Measurements from ENCODE around the gene CYB5B.
"Not testable (repeated sequence)": the region's sequence is repeated elsewhere in the genome, so short reads cannot be mapped to it uniquely, and the experiment has no call there.

CYB5B gene

DNA sequence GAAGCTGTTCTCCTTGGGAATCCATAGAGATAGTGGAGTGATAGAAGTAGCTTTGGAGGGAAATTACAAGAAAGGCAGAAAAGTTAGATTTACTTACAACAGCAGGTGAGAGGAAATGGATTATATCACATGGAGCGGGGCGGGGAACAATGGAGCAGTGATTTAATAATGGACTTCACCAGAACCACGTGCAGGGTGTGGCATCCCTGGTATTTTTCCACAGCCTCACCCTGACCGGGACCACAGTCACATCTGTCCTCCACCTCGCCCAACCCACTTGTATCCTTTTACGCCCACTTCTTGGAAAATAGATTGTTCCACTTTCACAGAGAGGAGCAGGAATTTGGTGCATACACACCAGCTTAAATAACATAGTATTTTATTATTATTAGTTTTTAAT lies 15.9 kb upstream of the CYB5B start:
- no peak for DNase-seq (ENCODE audit: low read depth in 2 of 2, low spot score in 1 of 2)

GRCh38 chr16:69410219-69410990 lies 14.0 kb upstream of the CYB5B start:
- no peak for DNase-seq (ENCODE audit: low read depth in 2 of 2, low spot score in 1 of 2)

GRCh38 chr16:69411064-69411985 lies 13.1 kb upstream of the CYB5B start:
- DNase-seq (ENCODE audit: low read depth in 2 of 2, low spot score in 1 of 2) = no peak

DNA sequence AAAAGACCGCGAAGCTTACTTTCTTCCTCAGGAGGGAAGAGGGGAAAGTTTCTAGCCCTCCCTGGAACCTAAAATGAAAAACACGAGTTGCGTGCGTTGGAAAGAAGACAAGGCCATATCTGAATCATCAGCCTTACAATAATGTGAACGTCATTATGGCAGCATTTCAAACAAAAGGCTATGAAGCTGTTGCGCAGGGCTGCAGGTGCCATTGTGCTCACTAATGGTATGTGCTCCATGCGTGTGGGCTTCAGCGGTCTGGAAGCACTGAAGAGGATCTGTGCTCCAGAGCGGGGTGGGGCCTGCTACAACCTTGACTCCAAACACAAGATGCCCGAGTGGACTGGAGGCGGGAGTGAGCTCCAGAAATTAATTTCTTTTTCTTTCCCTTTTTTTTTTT lies 12.1 kb upstream of the CYB5B start:
- DNase-seq (ENCODE audit: low read depth in 2 of 2, low spot score in 1 of 2) = no peak

DNA sequence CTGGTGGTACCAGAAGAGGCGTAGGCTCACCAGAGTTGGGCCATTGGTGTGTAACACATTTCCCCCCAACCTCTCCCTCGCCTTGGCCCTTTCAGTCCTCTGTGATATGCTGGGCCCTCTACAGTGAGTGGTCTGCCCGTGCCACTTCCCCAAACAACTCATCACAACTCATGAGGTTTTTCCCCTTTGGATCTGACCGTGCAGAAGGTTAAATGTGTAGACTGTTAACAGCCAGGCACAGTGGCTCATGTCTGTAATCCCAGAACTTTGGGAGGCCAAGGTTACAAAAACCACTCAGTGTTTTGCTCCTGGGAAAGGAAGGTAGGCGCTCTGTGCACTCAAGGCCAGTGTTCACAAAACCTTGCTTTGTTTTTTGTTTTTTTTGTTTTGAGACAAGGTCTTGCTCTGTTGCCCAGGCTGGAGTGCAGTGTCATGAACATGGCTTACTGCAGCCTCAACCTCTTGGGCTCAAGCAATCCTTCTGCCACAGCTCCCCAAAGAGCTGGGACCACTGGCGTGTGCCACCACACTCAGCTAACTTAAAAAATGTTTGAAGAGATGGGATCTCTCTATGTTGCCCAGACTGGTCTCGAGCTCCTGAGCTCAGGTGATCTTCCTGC lies 11.3 kb upstream of the CYB5B start:
- DNase-seq (ENCODE audit: low read depth in 2 of 2, low spot score in 1 of 2) = no peak

GRCh38 chr16:69417520-69418199 lies 6.8 kb upstream of the CYB5B start:
- no peak for DNase-seq (ENCODE audit: low read depth in 2 of 2, low spot score in 1 of 2)

DNA sequence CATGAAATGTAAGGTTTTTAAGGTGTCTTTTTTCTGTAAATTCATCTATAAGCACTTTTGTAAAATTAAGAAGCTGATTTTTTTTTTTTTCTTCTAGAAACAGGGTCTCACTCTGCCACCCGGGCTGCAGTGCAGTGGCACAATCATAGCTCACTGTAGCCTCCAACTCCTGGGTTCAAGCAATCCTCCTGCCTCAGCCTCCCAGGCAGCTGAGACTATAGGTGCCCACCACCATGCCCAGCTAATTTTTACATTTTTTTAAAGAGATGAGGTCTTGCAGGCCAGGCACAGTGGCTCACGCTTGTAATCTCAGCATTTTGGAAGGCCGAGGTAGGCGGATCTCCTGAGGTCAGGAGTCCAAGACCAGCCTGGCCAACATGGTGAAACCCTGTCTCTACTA lies 4.5 kb upstream of the CYB5B start:
- DNase-seq (ENCODE audit: low read depth in 2 of 2, low spot score in 1 of 2) = no peak

DNA sequence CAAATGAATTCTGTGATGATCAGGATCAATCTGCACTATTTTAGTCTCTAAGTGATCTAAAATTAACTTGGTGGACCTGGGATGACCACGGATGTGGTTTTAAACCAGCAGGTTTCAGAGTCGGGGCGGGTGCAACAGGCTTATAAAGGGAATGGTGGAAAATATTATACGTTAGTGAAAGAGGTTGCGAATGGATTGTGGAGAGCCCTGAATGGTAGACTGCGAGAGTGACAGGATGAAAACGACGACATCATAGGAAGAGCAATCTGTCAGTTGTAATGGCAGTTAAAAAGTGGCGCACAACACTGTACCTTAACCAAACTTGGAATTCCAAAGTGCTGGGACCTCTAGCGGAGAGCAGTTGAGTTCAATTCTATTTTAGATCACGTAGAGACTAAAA lies 1.2 kb upstream of the CYB5B start:
- DNase-seq (ENCODE audit: low read depth in 2 of 2, low spot score in 1 of 2) = no peak

DNA sequence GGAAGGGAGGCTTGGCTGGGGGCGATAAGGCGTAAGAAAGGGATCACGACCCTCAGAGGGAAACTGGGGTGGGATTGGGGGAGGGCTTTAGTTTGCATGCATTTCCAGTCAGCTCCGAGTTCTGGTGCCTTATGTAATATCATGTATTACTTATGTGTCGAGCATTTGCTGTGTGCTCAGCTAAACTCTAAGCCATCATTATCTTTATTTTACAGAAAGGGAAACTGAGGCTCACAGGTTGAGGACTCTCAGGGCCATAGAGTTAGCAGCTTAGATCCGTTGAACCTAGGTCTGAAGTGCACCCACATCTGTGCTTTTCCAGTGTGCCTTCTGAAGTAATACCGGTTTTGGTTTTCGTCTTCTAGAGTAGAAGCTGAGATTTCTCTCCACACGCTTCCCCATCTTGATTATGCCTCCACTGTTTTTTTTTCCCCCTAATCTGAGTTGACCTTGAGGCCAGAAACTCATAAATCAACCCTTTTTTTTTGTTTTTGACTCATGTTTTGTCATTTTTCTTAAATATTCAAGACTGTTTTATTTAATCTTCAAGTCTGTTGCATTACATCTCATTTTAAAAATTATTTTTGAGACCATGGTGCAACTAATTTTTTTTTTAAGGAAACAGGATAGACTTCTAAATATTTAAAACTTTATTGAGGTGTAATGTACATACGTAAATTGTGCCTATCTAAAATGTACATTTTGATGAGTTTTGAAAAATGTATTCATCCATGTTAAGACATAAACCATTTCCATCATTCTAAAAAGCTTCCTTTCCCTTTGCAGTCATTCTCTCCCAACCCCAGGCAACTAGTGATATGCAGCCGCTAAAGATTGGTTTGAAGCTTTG lies 741 bp downstream of the CYB5B start:
- DNase-seq (ENCODE audit: low read depth in 2 of 2, low spot score in 1 of 2) = no peak

GRCh38 chr16:69428652-69429051 lies 4.2 kb downstream of the CYB5B start:
- no peak for DNase-seq (ENCODE audit: low read depth in 2 of 2, low spot score in 1 of 2)

DNA sequence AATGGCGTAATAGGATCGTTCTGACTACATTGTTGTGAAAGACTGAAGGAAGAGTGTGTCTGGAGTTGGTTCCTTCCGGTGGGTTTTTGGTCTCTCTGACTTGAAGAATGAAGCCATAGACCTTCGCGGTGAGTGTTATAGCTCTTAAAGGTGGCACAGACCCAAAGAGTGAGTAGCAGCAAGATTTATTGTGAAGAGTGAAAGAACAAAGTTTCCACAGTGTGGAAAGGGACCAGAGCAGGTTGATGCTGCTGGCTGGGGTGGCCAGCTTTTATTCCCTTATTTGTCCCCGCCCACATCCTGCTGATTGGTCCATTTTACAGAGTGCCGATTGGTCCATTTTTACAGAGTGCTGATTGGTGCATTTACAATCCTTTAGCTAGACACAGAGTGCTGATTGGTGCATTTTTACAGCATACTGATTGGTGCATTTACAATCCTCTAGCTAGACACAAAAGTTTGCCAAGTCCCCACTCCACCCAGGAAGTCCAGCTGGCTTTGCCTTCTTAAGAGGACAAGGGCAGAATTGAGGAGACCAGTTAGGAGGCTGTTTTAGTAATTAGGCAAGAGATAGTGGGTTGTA lies 4.7 kb downstream of the CYB5B start:
- not testable (repeated sequence) for DNase-seq (ENCODE audit: low read depth in 2 of 2, low spot score in 1 of 2)

GRCh38 chr16:69431948-69432468 lies 7.6 kb downstream of the CYB5B start:
- no peak for DNase-seq (ENCODE audit: low read depth in 2 of 2, low spot score in 1 of 2)

DNA sequence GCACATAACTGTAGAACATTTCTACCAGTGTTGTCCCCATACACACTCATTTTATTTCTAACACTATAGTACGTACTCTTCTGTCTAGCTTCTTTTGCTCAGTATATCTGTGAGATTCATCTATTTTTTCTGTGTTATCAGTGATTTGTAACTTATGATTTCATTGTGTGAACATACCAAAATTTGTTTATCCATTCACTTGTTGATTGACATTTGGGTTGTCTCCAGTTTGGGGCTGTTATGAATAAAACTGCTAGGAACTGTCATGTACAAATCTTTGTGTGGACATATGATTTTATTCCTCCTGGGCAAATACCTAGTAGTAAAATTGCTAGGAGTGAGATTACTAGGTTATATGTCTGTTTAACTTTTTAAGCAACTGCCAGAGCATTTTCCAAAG lies 9.6 kb downstream of the CYB5B start:
- DNase-seq (ENCODE audit: low read depth in 2 of 2, low spot score in 1 of 2) = no peak

GRCh38 chr16:69435977-69436820 lies 11.8 kb downstream of the CYB5B start:
- no peak for DNase-seq (ENCODE audit: low read depth in 2 of 2, low spot score in 1 of 2)

GRCh38 chr16:69436896-69437295 lies 12.5 kb downstream of the CYB5B start:
- no peak for DNase-seq (ENCODE audit: low read depth in 2 of 2, low spot score in 1 of 2)

DNA sequence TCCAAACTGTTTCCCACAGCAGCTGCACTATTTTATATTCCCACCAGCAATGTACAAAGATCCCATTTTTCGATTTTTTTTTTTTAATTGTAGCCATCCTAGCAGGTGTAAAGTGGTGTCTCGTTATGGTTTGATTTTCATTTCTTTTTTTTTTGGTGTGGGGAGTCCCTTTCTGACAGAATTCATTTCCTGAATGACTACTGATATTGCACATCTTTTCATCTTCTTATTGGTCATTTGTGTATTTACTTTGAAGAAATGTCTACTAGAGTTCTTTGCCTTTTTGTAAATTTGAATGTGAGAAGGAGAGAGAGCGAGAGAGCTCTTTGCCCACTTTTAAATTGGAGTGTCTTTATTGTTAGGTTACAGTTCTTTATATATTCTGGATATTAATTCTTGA lies 14.0 kb downstream of the CYB5B start:
- DNase-seq (ENCODE audit: low read depth in 2 of 2, low spot score in 1 of 2) = no peak

- DNase-seq (ENCODE audit: low read depth in 2 of 2, low spot score in 1 of 2) = no peak
These were observed 15.8 kb downstream of the CYB5B start for GRCh38 chr16:69440250-69440649.

DNA sequence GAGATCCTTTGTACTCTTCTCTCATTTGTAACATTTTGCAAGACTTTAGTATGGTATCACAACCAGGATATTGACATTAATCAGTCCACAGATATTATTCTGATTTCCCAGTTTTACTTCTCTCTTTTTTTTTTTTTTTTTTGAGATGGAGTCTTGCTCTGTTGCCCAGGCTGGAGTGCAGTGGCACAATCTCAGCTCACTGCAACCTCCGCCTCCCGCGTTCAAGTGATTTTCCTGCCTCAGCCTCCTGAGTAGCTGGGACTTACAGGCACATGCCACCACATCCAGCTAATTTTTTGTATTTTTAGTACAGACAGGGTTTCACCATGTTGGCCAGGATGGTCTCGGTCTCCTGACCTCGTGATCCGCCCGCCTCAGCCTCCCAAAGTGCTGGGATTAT lies 16.6 kb downstream of the CYB5B start:
- DNase-seq (ENCODE audit: low read depth in 2 of 2, low spot score in 1 of 2) = not testable (repeated sequence)

Measured in stimulated activated CD8-positive, alpha-beta memory T cell treated with anti-CD3 and anti-CD28 coated beads, Interleukin-4, amount 100 ng/mL, for 4 hours (primary cell).